ENCODE measurements around the gene TMEM214. TPM values are rescaled to one million over a fixed set of nuclear protein-coding genes. Genes with fewer than 3 reads are reported as not detected.

The TMEM214 gene
- total RNA-seq, 2 donors from 2014 or later = 42.4 to 47.3 TPM

DNA sequence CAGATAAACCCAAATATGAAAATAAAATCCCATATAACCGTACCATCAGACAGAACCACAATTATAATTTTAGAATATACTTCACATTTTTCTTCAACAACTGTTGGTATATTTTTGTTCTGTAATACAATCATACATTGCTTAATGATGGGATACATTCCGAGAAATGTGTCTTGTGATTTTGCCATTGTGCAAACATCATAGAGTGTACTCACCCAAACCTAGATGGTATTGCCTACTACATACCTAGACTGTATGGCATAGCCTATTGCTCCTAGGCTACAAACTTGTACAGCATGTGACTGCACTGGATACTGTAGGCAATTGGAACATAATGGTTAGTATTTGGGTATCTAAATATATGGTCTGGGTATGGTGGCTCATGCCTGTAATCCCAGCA, 31.8 kb upstream of the TMEM214 start:
- ATAC-seq (no peak), DNase-seq (no peak)
- H3K9me3 ChIP-seq (ENCODE audit: control insufficient read depth, low read length, poor library complexity, severe bottlenecking) = no peaks in the 10 kb centered on the region
- Mint-ChIP-seq H3K27ac (no peak overlapping the region), H3K36me3 (ENCODE audit: low read depth) (peaks cover 8% of the 10 kb centered on the region), H3K27me3 (peaks cover 6% of the 10 kb centered on the region), H3K4me1 (peaks cover 2% of the 10 kb centered on the region), H3K4me3 (no peak overlapping the region)

DNA sequence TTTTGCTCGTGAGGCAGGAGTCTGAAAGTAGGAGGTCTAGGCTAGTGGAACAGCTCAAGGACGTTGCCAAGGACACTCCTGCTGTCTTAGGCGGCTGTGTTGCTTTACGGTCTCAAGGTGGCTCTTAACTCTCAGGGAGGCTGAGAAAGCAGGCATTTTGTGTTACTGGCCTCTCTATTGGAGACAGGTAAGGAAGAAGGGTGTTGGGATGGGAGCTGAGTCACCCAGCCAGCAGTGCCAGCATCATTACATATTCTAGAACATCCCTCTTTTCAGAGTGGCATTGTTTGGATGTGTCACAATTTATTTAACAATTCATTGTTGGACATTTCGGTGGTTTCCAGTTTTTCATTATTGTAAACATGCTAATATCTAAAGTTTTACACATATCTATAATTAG, 30.8 kb upstream of the TMEM214 start:
- Mint-ChIP-seq H3K4me3 (no peak overlapping the region), H3K27ac (no peak overlapping the region), H3K27me3 (peaks cover 6% of the 10 kb centered on the region), H3K4me1 (peaks cover 2% of the 10 kb centered on the region), H3K36me3 (ENCODE audit: low read depth) (peaks cover 8% of the 10 kb centered on the region)
- no peak for ATAC-seq
- no peak for DNase-seq
- H3K9me3 ChIP-seq (ENCODE audit: control insufficient read depth, low read length, poor library complexity, severe bottlenecking) = no peaks in the 10 kb centered on the region

DNA sequence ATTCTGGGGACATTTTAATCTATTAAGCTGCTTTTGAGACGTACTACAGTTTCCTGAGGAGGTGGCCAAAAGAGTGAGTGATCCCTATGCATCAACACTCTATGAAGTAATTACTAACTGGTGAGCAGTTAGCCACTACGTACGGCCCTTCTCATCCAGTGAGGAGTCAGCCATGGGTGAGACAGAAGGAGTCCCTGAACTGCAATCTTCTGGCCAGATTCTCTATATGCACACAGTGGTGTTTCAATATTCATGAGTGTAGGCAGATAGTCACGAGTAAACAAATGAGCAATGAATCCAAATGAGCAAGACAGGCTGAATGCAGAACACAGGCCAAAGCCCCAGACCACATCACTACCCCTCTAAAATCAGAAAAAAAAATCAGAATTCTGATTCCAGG, 29.8 kb upstream of the TMEM214 start:
- Mint-ChIP-seq H3K36me3 (ENCODE audit: low read depth) (peaks cover 8% of the 10 kb centered on the region), H3K27ac (no peak overlapping the region), H3K4me3 (no peak overlapping the region), H3K27me3 (peaks cover 6% of the 10 kb centered on the region), H3K4me1 (peaks cover 2% of the 10 kb centered on the region)
- no peak for ATAC-seq
- H3K9me3 ChIP-seq (ENCODE audit: control insufficient read depth, low read length, poor library complexity, severe bottlenecking) = no peaks in the 10 kb centered on the region
- DNase-seq = no peak

DNA sequence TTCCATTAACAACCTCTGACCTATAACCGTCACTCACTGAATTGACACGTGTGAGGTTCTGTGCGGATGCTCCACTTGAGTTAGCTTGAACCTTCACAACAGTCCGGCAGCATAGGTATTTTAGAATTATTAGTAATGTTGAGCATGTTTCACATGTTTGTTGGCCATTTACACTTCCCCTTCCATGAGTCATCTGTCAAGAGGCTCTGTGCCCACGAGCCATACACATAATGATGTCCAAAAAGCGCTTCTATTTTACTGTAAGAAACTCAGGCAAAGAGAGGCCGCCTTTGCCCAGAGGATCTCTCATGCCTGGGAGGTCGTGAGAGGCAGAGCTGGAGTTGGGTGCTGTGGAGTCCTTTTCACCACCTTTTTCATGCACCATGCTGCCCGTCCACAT, 28.9 kb upstream of the TMEM214 start:
- Mint-ChIP-seq H3K27me3 (peaks cover 6% of the 10 kb centered on the region), H3K36me3 (ENCODE audit: low read depth) (peaks cover 7% of the 10 kb centered on the region), H3K27ac (no peak overlapping the region), H3K4me3 (no peak overlapping the region), H3K4me1 (peaks cover 2% of the 10 kb centered on the region)
- ATAC-seq (no peak), DNase-seq (no peak)
- no peaks in the 10 kb centered on the region for H3K9me3 ChIP-seq (ENCODE audit: control insufficient read depth, low read length, poor library complexity, severe bottlenecking)

DNA sequence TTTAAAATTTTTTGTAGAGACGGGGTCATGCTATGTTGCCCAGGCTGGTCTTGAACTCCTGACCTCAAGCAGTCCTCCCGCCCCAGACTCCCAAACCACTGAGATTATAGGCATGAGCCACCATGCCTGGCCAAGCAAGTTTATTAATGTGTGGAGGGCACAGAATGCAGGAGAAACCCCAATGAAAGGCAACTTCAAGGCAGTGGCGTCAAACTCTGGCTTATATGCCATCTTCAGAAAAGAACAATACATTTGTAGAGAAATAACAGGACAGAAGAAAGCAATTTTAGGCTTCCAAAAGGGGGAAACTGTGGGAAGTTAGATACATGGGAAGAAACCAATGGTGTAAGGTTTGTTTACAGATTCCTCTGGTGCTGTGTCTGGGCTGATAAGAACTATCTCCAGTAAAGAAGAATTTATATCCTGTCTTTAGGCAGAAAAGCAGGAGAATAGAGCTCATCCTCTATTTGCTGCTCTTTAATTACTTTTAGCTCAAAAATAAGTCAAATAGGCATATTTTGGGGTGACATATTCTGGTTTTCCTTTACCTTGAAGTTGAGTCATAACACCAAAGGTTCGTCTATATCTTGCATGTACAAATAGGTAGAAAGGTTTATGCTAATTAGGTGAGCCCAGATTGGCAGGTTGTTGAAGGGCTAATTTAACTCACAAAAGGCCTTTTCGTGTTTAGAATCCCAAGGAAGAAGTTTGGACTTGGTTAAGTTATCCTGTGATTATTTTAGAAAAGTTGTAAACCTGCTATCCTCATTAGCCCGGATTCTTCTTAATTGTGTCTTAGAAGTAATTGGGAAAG, 26.0 kb upstream of the TMEM214 start:
- H3K27me3 Mint-ChIP-seq = peaks cover 6% of the 10 kb centered on the region

DNA sequence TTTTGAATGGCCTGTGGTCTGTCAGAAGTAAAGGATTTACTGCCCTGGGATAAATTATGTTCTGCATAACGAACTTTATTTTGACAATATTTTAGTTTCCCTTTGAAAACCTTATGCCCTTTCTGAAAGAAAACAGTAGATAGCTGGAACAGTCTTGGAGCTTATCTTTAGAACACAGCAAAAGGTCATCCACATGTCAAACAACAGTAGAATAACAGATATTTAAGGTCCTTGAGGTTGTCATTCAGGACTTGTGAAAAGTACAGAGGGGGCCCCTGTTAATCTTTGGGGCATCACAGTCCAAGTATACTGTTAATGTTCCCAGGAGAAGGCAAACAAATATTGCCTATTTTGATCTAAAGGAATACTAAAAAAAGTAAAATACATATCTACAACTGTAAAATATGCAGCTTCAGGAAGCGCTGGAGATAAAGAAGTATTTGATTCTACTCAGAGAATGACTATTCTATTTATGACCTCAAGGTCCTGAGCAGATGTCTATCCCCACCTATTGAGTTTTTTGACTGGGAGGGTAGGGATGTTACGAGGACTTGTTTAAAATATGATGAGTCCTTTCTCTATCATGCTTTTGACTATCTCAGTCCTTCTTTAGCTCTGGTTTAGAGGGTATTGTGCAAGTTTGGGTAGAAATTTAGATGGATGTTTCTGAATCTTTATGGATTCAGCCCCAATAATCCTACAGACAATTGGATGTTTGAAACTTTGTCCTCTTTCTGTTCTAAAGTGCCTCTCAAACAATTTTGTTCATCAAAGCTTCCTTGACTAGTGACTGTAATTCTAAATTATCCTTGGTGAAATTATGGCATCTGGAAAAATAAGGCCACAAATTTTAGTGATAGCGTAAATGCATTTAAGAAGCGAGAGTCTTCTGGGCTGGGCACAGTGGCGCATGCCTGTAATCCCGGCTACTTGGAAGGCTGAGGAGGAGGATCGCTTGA, 25.1 kb upstream of the TMEM214 start:
- Mint-ChIP-seq H3K27me3 (peaks cover 10% of the 10 kb centered on the region), H3K4me3 (no peak overlapping the region), H3K36me3 (ENCODE audit: low read depth) (peaks cover 4% of the 10 kb centered on the region), H3K4me1 (peaks cover 12% of the 10 kb centered on the region), H3K27ac (no peak overlapping the region)
- DNase-seq (no peak), ATAC-seq (no peak)
- H3K9me3 ChIP-seq (ENCODE audit: control insufficient read depth, low read length, poor library complexity, severe bottlenecking) = no peaks in the 10 kb centered on the region

More for the DNA sequence above, 26.0 kb upstream of the TMEM214 start:
- peaks cover 4% of the 10 kb centered on the region for H3K36me3 Mint-ChIP-seq (ENCODE audit: low read depth)
- no peak for ATAC-seq
- H3K4me1 Mint-ChIP-seq = peaks cover 11% of the 10 kb centered on the region
- H3K9me3 ChIP-seq (ENCODE audit: control insufficient read depth, low read length, poor library complexity, severe bottlenecking) = no peaks in the 10 kb centered on the region
- H3K27ac Mint-ChIP-seq = no peak overlapping the region
- no peak overlapping the region for H3K4me3 Mint-ChIP-seq
- DNase-seq = no peak

DNA sequence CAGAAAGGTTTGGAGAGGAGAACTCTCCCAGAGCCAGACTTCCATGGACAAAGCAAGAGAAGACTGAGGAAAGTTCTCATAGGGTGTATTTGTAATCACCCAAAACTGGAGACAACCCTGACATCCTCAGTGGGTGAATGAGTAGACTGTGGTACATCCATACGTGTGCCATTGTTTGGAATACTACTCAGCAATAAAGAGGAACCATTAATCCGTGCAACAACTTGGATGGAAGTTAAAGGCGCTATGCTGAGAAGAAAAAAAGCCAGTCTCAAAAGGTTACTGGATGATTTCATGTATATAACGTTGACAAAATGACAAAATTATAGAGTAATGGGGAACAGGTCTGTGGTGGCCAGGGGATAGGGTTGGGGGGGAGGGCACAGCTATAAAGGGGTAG, 24.1 kb upstream of the TMEM214 start:
- peaks cover 1% of the 10 kb centered on the region for H3K36me3 Mint-ChIP-seq (ENCODE audit: low read depth)
- no peaks in the 10 kb centered on the region for H3K9me3 ChIP-seq (ENCODE audit: control insufficient read depth, low read length, poor library complexity, severe bottlenecking)
- ATAC-seq (no peak), DNase-seq (no peak)
- H3K4me1 Mint-ChIP-seq = peaks cover 11% of the 10 kb centered on the region
- H3K27me3 Mint-ChIP-seq = peaks cover 6% of the 10 kb centered on the region
- H3K4me3 Mint-ChIP-seq = no peak overlapping the region
- H3K27ac Mint-ChIP-seq = no peak overlapping the region

DNA sequence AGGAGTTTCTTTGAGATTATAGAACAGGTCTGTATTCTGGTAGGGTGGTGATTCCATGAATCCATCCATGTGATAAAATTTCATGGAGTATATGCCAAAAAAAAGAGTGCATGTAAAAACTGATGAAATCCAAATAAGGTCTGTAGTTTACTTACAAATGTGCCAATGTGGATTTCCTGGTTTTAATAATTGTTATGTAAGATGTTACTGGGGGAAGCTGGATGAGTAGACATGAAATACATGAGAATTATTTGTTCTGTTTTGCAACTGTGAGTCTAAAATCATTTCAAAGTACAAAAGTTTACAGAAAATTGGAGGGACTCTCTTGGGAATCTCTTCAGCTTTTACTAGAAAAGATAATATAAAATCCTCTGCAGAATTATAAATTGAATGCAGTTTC, 23.7 kb upstream of the TMEM214 start:
- no peaks in the 10 kb centered on the region for H3K9me3 ChIP-seq (ENCODE audit: control insufficient read depth, low read length, poor library complexity, severe bottlenecking)
- DNase-seq (no peak), ATAC-seq (no peak)
- H3K27me3 Mint-ChIP-seq = peaks cover 6% of the 10 kb centered on the region
- peaks cover 11% of the 10 kb centered on the region for H3K4me1 Mint-ChIP-seq
- H3K27ac Mint-ChIP-seq = no peak overlapping the region
- H3K36me3 Mint-ChIP-seq (ENCODE audit: low read depth) = no peaks in the 10 kb centered on the region
- no peak overlapping the region for H3K4me3 Mint-ChIP-seq

DNA sequence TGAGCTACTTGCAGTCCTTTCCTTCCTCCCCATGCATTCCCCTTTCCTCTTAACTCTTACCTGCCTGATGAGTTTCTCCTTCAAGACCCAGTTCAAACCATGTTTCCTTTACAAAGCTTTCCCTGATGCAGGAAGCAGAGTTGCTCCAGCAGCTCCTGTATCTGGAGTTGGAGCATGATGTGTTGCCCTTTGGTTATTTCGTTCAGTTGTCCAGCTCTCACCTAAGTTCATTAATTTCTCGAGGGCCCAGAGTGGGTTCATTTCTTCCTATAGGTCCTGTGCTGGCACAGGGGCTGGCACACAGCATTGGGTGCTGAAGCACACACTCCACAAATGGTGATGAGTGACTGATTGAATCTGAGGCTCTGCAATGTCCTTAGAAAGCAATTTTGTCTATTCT, 23.0 kb upstream of the TMEM214 start:
- peaks cover 6% of the 10 kb centered on the region for H3K27me3 Mint-ChIP-seq
- H3K9me3 ChIP-seq (ENCODE audit: control insufficient read depth, low read length, poor library complexity, severe bottlenecking) = no peaks in the 10 kb centered on the region
- DNase-seq (no peak), ATAC-seq (no peak)
- no peak overlapping the region for H3K4me3 Mint-ChIP-seq
- H3K36me3 Mint-ChIP-seq (ENCODE audit: low read depth) = no peaks in the 10 kb centered on the region
- no peak overlapping the region for H3K27ac Mint-ChIP-seq
- peaks cover 11% of the 10 kb centered on the region for H3K4me1 Mint-ChIP-seq

DNA sequence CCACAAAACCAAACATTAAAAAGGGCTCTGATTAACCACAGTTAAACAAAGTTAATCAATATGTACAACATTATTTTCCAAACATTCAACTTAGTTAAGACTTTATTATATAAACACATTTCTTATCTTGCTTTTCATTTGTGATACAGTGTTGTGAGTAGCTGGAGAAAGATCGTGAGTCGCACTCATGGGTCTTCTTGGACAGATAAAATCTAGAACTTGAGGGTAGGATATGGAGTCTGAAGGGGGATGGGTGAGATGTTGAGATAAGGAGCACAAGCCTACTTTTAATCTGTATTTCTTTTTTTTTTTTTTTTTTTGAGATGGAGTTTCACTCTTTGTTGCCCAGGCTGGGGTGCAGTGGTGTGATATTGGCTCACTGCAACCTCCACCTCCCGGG, 22.6 kb upstream of the TMEM214 start:
- Mint-ChIP-seq H3K27me3 (peaks cover 6% of the 10 kb centered on the region), H3K4me1 (peaks cover 11% of the 10 kb centered on the region), H3K36me3 (ENCODE audit: low read depth) (no peaks in the 10 kb centered on the region), H3K27ac (no peak overlapping the region), H3K4me3 (no peak overlapping the region)
- no peaks in the 10 kb centered on the region for H3K9me3 ChIP-seq (ENCODE audit: control insufficient read depth, low read length, poor library complexity, severe bottlenecking)
- DNase-seq = no peak
- ATAC-seq = no peak

DNA sequence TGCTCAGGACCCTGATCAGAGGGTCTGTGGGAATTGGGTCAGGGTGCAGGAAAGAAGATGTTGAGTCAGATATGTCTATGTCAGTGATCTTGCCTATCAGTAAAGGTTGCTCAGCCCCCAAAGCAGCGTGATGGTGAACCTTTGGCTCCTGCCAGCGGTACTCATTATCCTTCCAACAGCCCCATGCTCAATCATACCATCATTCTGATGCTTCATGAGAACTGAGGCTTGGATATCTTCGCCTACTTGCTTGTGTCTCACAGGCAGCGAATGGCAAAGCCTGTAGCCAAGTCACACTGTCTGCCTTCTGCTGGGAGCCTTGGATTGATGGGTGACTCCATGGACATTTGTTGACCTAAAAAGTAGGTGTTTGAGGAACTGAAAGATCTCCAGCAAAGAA, 19.0 kb upstream of the TMEM214 start:
- Mint-ChIP-seq H3K36me3 (ENCODE audit: low read depth) (no peaks in the 10 kb centered on the region), H3K27me3 (peaks cover 6% of the 10 kb centered on the region), H3K27ac (no peak overlapping the region), H3K4me3 (no peak overlapping the region), H3K4me1 (peaks cover 11% of the 10 kb centered on the region)
- ATAC-seq = no peak
- H3K9me3 ChIP-seq (ENCODE audit: control insufficient read depth, low read length, poor library complexity, severe bottlenecking) = peaks cover 2% of the 10 kb centered on the region
- DNase-seq = no peak

DNA sequence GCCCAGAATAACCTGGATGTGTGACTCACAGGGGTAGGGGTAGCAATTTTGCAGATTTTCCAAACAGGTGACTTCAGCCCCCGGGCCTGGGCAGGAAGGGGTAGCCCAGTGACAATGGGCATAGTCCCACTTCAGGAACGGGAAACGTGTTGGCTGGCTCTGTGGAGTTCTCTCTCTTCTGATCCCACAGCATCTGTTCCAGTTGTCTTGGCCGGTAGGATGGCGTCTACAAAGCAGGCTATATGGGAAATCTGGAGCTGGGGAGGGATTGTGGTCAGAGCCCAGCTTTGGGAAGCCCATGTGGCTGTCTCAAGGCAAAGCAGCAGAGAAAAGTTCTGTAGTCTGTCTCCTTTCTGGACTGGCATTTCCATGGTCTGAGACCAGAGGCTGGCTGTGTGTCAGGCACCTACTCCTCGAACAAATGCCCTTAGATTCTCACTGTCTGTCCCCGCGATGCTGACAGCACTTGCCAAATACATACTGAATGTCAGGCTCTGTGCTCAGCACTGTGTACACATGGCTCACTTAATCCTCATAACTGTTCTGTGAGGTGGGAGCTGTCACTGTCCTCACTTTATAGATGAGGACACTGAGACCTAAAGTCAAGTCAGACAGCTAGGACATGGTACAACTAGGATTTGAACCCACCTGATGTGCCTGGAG, 17.9 kb upstream of the TMEM214 start:
- no peak overlapping the region for H3K27ac Mint-ChIP-seq
- peaks cover 7% of the 10 kb centered on the region for H3K4me1 Mint-ChIP-seq

DNA sequence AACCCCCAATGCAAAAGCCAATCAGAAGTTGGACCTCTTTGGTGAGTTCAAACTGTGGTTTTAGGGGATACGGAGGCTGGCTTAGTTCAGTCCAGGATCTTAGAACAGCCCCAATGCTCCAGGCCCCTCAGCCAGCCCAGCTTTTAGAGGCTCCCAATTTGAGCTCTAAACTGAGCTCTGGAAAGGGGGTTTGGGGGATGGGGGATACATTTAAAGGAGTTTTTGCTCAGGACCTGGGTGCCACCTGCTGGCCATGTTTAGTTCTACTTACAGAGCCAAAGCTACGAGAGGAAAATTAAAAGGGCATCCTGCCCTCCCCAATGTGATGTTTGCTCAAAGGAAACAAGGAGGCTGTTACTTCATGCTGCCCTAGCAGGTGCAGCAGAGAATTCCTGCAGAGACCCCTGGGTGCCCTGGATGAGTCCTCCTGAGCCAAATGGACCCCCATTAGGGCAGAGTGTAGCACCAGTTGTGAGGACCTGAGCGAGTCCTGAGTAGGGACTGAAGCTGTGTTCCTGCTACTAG, 15.9 kb upstream of the TMEM214 start:
- Mint-ChIP-seq H3K4me1 (peaks cover 2% of the 10 kb centered on the region), H3K27me3 (peaks cover 6% of the 10 kb centered on the region), H3K36me3 (ENCODE audit: low read depth) (no peaks in the 10 kb centered on the region), H3K4me3 (no peak overlapping the region), H3K27ac (no peak overlapping the region)
- ATAC-seq (peak; percentile 46), DNase-seq (peak in 1 of 3 donors; percentile 14)
- H3K9me3 ChIP-seq (ENCODE audit: control insufficient read depth, low read length, poor library complexity, severe bottlenecking) = peaks cover 2% of the 10 kb centered on the region

More for the DNA sequence above, 17.9 kb upstream of the TMEM214 start:
- no peak overlapping the region for H3K4me3 Mint-ChIP-seq
- DNase-seq (no peak), ATAC-seq (no peak)
- peaks cover 2% of the 10 kb centered on the region for H3K9me3 ChIP-seq (ENCODE audit: control insufficient read depth, low read length, poor library complexity, severe bottlenecking)
- no peaks in the 10 kb centered on the region for H3K36me3 Mint-ChIP-seq (ENCODE audit: low read depth)
- H3K27me3 Mint-ChIP-seq = peaks cover 6% of the 10 kb centered on the region
